ENCODE measurements around the gene CETN3.
A peak's percentile ranks its signal among the peaks of the same experiment; 100 is the strongest.

Gene CETN3

DNA sequence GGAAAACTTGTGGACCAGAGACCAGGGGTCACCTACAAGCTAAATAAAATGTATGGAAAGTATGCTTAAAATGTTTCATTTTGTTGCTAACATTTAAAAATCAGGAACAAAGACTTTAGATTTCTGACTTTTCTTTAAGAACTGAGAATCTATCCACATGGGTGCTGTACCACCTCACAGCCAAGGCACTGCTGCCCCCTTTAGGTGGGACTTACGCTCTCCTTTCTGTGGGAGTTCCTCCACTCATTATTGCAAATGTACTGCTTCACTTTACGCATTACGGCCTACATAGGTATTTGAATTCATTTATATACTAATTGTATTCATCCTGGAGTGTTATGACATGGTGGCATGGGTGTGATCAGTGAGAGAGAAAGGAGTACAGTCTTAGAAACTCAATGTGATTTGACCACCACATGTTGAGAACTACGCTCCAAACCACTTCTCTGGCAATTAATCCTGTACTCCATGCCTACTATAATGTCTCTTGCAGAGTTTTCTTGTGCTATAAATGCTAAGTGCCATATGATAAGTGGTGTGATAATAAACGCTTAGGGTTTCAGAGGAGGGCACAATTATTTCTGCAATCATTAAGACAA is 24.7 kb upstream of the CETN3 start:
- H3K27me3 ChIP-seq (replicated peaks; ENCODE audit: control insufficient read depth, insufficient read depth, low read length), result no peaks in the 10 kb centered on the region
- DNase-seq (ENCODE audit: extremely low read depth, insufficient read length), result no peak
- H3K4me3 ChIP-seq (replicated peaks; ENCODE audit: low read depth, low read length), result no peak overlapping the region
- TF ChIP-seq, protein P1, sequence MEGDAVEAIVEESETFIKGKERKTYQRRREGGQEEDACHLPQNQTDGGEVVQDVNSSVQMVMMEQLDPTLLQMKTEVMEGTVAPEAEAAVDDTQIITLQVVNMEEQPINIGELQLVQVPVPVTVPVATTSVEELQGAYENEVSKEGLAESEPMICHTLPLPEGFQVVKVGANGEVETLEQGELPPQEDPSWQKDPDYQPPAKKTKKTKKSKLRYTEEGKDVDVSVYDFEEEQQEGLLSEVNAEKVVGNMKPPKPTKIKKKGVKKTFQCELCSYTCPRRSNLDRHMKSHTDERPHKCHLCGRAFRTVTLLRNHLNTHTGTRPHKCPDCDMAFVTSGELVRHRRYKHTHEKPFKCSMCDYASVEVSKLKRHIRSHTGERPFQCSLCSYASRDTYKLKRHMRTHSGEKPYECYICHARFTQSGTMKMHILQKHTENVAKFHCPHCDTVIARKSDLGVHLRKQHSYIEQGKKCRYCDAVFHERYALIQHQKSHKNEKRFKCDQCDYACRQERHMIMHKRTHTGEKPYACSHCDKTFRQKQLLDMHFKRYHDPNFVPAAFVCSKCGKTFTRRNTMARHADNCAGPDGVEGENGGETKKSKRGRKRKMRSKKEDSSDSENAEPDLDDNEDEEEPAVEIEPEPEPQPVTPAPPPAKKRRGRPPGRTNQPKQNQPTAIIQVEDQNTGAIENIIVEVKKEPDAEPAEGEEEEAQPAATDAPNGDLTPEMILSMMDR (IDR thresholded peaks at IDR 0.05; ENCODE audit: insufficient read depth, low read length, poor library complexity, severe bottlenecking), result peak; percentile 73
- H3K36me3 ChIP-seq (ENCODE audit: control insufficient read depth, insufficient read depth, low read length), result no peaks in the 10 kb centered on the region

DNA sequence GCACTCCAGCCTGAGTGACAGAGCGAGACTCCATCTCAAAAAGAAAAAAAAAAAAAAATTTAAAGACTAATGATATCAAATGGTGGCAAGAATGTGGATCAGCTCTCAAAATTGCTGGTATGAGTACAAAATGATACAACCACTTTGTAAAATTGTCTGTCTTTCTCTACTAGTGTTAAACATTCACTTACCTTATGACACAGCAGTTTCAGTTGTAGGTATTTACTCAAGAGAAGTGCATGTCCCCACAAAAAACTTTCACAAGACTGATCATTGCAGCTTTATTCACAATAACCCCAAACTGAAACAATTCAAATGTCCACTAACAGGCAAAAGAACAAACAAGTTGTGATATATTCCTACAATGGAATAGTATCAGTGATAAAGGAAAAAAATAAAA is 14.7 kb upstream of the CETN3 start:
- Histone ChIP-seq H3K4me3 (replicated peaks; ENCODE audit: low read depth, low read length) (no peak overlapping the region), H3K27me3 (replicated peaks; ENCODE audit: control insufficient read depth, insufficient read depth, low read length) (no peaks in the 10 kb centered on the region), H3K36me3 (ENCODE audit: control insufficient read depth, insufficient read depth, low read length) (no peaks in the 10 kb centered on the region)
- DNase-seq (ENCODE audit: extremely low read depth, insufficient read length), result no peak
- TF ChIP-seq, protein P1 (IDR thresholded peaks at IDR 0.05; ENCODE audit: insufficient read depth, low read length, poor library complexity, severe bottlenecking), result no peak

DNA sequence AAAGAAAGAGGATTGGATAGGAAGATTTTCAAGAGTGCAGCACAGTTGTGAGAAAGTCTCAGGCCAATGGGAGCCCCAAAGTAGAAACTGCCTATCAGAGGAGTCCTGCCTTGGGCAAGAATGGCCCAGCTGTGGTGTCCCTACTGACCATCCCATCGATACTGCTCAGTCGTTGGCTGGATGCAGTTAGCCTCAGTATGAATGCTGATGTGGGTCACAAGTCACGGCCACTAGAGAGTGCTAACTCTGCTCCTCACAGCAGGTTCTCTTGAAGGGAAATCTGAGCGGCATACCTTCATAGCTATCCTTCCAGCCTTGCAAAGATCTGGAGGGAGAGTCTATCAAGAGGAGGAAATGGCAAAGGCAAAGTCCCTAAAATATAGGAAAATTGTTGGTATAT is 11.6 kb upstream of the CETN3 start:
- TF ChIP-seq, protein P1 (IDR thresholded peaks at IDR 0.05; ENCODE audit: insufficient read depth, low read length, poor library complexity, severe bottlenecking), result peak; percentile 27
- no peak for DNase-seq (ENCODE audit: extremely low read depth, insufficient read length)
- Histone ChIP-seq H3K4me3 (replicated peaks; ENCODE audit: low read depth, low read length) (no peak overlapping the region), H3K27me3 (replicated peaks; ENCODE audit: control insufficient read depth, insufficient read depth, low read length) (no peaks in the 10 kb centered on the region), H3K36me3 (ENCODE audit: control insufficient read depth, insufficient read depth, low read length) (no peaks in the 10 kb centered on the region)

DNA sequence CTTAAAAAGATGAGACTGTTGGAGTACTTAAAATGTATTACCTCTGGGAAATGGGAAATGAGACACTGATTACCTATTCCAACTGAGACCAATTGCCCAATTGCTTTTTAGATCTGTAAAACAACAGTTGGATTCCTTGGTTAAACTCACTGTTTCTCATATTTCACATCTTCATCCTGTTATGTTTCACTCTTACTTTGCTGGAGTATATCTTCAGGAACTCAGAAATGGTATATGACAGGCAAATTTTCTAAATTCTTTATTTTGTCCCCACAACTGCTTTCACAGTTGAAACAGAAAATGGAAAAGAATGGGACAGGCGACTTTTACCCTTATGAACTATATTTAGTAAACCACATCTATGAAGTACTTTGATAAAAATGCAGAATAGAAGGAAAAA is 8.7 kb upstream of the CETN3 start:
- no peak for DNase-seq (ENCODE audit: extremely low read depth, insufficient read length)
- TF ChIP-seq, protein P1 (IDR thresholded peaks at IDR 0.05; ENCODE audit: insufficient read depth, low read length, poor library complexity, severe bottlenecking), result no peak
- no peaks in the 10 kb centered on the region for H3K36me3 ChIP-seq (ENCODE audit: control insufficient read depth, insufficient read depth, low read length)
- H3K27me3 ChIP-seq (replicated peaks; ENCODE audit: control insufficient read depth, insufficient read depth, low read length), result no peaks in the 10 kb centered on the region
- no peak overlapping the region for H3K4me3 ChIP-seq (replicated peaks; ENCODE audit: low read depth, low read length)

DNA sequence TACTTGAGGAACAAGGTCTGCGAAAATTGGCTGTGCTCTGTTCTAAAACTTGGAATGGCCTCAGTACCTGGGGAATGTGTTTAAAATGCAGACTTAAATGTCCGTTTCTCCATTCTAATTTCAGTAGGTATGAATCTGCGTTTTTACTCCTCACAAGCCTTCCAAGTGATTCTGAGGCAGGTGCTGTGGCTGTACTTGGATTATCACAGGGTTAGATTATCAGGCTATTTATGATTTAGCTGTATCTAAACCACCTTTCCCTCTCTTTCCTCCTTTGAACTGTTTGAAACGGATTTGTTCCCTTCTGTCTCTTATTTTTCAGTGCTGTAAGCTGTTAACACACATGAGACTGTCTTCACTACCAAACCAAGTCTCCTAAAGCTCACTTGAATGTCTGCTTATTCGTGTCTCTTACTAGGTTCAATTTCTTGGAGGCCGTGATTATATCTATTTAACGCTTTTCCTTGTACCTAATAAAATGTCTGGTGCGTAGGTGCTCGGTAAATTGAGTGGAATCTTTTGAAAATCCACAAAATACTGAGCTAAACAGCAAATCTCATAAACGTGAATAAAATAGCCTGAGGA is 714 bp upstream of the CETN3 start:
- TF ChIP-seq, protein P1 (IDR thresholded peaks at IDR 0.05; ENCODE audit: insufficient read depth, low read length, poor library complexity, severe bottlenecking), result no peak
- peak; percentile 5 for DNase-seq (ENCODE audit: extremely low read depth, insufficient read length)

More for the DNA sequence above, 714 bp upstream of the CETN3 start:
- Histone ChIP-seq H3K27me3 (replicated peaks; ENCODE audit: control insufficient read depth, insufficient read depth, low read length) (no peaks in the 10 kb centered on the region), H3K36me3 (ENCODE audit: control insufficient read depth, insufficient read depth, low read length) (no peaks in the 10 kb centered on the region), H3K4me3 (replicated peaks; ENCODE audit: low read depth, low read length) (peak overlapping the region; percentile 91)

Measured in GM06990 (cell line).